DOHH2 (cell line): ENCODE measurements around the gene MGAT4A.

Experiments
- EZH2phosphoT487 ChIP-seq: fragments of 200-600 bp; sonication (generic); IDR thresholded peaks from 2 replicates; pipeline ENCODE4 v1.6.1; 2017; ENCODE audit warnings: borderline replicate concordance, mild to moderate bottlenecking, antibody characterized with exemption, low read length, moderate library complexity, mixed read lengths
- TF ChIP-seq, protein P1 (sequence below): fragments of 200-600 bp; sonication (generic); IDR thresholded peaks from one replicate; pipeline ENCODE4 v1.5.1; 2014; ENCODE audit warnings: antibody characterized with exemption, mild to moderate bottlenecking, low read depth, low read length; ENCODE audit not compliant: poor library complexity, severe bottlenecking

DNA sequence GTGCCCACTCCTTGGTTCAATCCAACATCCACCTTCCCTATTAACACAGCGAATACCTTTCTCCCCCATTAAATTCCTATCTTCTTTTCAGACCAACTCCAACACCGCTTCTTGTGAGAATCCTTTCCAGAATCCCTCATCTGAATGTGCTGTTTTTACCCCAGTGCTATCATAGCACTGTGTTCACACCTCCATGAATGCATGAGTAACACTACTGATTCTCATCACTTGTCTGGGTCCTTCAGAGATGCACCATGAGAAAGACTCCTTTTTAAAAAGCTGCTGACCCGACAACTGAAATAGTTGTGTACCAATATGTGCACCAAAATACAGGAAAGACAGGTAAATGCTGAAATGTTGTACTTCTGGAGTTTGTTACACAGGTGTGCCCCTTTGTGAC, 18.8 kb downstream of the MGAT4A start:
- no peak for TF ChIP-seq EZH2phosphoT487
- TF ChIP-seq, protein P1, sequence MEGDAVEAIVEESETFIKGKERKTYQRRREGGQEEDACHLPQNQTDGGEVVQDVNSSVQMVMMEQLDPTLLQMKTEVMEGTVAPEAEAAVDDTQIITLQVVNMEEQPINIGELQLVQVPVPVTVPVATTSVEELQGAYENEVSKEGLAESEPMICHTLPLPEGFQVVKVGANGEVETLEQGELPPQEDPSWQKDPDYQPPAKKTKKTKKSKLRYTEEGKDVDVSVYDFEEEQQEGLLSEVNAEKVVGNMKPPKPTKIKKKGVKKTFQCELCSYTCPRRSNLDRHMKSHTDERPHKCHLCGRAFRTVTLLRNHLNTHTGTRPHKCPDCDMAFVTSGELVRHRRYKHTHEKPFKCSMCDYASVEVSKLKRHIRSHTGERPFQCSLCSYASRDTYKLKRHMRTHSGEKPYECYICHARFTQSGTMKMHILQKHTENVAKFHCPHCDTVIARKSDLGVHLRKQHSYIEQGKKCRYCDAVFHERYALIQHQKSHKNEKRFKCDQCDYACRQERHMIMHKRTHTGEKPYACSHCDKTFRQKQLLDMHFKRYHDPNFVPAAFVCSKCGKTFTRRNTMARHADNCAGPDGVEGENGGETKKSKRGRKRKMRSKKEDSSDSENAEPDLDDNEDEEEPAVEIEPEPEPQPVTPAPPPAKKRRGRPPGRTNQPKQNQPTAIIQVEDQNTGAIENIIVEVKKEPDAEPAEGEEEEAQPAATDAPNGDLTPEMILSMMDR = no peak
